ENCODE data around the gene HYLS1.

Gene HYLS1

GRCh38 chr11:125949271-125950177 is 62.1 kb downstream of the HYLS1 start:
- DNase-seq (ENCODE audit: low spot score): no peak

GRCh38 chr11:125950178-125950490 is 62.7 kb downstream of the HYLS1 start:
- no peak for DNase-seq (ENCODE audit: low spot score)
